Measurements from ENCODE around the gene ALOXE3.

ALOXE3 gene

DNA sequence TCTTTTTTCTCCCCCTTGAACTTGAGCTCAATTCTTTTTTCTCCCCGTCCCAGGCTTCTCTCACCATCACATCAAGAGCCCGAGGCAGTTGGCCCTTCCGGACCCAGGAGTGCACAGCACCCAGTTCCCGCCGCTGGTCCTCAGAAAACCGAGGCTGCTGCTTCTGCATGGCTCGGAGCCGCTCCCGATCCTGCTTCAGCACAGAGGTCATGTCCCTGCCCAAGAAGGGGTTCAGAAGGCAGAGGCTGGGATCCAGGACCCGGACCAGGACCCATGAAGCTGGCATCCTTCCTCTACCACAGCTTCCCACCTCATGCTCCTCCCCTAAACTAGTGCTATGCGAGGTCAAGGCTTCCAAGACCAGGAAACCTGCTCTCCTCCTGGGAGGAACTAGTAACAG is 23.4 kb upstream of the ALOXE3 start:
- DNase-seq = no peak

DNA sequence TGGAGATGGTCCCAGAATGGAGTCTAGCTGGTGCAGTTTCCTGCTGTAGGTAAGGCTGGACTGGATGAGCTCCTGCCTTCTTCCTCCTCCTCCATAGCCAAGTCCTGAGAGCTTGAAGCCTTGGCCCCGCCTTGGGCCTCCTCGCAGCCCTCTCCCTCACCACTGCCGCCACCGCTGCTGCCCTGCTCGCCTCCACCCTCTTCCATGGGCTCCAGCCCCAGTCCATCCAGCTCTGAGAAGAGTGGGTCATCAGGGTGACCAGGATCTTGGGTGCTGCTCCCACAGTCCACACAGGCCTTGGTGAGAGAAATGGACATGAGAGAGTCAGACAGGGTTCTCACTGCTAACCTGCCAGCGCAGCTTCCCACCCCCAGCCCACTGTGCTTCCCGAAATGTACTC is 22.7 kb upstream of the ALOXE3 start:
- no peak for DNase-seq

DNA sequence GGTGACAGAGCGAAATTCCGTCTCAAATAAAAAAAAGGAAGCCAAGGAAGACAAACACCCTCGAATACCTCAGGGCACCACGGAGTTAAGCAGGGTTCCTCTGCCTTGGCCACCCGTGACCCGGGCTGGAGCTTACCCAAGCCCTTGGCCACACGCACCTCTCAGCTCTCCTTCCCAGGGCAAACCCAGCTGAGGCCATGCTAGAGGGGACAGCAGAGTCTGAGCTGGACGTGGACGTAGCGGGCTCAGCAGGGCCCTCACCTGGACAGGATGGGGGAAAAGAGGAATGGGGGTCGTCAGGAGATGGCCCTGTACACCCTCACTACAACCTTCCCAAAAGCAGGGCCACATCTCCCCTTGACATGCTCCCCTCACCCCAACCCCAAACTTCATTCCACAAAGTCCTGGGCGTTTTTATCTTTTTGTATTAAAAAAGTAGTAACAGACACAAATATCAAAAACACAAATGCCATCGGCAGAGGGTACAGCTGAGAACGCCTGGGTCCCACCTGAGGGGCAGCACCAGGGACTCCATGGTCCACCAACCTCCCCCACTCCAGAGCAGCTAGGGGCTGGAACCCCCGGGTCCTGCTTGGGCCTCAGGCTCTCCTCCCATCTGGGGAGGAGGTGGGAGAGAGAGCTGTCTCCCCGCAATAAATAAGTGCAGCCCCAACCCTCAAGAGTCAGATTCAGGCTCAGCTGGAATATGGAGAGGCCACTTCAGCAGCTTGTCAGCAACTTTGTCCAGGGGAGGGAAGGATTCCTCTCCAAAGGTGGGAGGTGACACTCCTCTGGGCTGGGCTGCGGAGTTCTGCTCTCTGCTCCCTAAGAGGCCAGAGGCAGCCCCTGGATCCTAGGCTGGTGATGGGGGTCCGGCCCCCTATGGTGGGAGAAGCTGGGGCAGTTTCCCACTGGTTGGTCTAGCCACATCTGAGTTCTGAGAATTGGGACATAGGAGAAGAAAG is 22.0 kb upstream of the ALOXE3 start:
- DNase-seq = no peak

DNA sequence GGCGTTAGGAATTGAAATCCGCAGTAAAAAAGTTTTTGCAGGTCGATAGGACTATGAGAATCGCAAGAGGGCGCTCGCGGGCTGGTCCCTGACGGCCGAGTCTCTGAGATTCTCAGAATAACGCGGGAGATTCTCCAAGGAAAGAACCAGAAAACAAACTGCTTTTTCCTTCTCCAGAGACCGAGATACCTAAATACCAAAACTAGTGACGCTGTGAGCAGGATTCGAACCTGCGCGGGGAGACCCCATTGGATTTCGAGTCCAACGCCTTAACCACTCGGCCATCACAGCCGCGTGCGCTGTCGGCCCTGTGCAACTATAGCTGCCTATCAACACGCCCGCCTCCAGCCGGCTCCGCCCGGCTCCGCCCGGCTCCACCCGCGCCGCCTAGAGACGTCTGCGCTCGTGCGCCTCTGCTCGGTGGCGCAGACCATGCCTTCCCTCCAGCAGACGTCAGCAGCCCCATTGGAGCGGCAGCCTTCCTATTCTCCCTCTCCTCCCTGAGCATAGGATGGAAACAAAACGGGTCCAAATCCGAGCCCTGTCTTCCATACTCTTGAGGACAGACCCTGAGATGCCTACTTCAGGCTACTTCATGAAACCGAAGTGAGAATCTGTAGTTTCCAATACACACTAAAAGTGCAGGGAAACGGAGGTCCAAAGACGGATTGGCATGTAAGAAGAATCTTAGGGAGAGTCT is 20.5 kb upstream of the ALOXE3 start:
- DNase-seq = peak; percentile 96

DNA sequence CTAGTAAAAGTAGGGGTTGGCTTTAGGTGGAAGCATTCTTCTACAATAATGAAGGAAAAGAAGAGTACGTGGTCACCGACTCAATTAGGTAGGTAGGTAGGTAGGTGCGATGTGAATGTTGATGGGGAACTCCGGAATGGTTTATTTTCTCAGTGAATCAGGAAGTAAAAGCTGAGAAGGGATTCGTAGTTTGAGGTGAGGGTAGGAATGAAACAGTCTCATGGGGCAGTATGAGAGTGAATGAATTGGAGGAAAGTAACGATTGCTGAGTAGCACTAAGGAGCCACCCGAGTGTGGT is 20.0 kb upstream of the ALOXE3 start:
- DNase-seq = no peak

DNA sequence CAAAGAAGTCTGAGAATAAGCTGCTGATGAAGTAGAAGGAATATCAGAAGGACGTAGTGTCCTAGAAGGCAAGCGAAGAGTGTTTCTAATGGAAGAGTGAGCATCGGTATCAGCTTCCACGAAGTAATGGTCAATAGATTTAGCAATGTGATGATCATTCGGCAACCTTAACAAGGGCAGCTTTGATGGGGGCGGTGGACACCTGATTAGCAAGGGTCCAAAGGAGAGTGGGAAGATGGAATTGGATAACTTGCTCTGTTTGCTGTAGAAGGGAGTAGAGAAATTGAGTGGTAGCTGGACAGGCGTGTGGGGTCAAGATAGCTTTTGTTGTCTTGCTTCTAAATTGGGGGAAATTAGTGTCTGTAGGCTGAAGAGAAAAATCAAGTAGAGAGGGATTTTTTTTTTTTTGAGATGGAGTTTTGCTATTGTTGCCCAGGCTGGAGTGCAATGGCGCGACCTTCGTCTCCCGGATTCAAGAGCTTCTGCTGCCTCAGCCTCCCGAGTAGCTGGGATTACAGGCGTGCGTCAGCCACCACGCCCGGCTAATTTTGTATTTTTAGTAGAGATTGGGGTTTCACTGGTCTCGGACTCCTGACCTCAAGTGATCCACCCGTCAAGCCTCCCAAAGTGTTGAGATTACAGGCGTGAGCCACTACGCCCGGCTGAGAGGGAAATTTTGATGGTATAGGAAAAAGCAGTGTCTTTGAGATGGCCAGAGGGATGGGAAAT is 19.5 kb upstream of the ALOXE3 start:
- no peak for DNase-seq

DNA sequence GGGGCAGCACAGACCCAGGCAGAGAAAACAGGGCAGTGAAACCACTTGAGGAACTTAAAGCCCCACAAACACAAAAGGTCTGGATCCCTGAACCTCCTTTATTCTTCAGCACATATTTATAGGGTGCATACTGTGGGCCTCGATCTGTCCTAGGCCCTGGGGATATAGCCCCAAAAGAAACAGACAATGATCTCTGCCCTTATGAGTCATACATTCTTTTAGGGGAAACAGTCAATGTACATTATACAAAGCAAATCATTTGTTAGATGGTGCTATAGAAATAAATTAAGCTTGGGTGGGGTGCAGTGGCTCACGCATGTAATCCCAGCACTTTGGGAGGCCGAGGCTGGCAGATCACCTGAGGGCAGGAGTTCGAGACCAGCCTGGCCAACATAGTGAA is 15.6 kb upstream of the ALOXE3 start:
- no peak for DNase-seq

DNA sequence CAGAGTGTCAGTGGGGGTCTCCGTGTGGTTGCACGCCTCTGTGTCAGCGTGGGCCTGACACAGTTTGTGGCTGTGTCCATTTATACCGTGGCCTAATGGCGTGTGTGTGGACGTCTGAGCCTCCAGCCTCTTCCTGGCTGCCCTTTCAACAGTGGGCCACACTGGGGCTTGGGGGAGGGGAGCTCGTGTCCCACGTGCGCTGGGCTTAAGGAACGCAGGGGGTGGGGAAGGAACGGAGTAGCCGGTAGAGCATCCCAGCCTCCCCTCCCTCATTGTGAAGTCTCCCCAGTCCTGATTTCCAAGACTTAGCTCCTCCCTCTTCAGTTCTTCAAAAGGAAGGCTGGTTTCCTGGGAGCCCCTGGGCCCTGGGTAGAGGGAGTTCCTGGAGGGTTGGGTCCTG is 15.1 kb upstream of the ALOXE3 start:
- DNase-seq = no peak

DNA sequence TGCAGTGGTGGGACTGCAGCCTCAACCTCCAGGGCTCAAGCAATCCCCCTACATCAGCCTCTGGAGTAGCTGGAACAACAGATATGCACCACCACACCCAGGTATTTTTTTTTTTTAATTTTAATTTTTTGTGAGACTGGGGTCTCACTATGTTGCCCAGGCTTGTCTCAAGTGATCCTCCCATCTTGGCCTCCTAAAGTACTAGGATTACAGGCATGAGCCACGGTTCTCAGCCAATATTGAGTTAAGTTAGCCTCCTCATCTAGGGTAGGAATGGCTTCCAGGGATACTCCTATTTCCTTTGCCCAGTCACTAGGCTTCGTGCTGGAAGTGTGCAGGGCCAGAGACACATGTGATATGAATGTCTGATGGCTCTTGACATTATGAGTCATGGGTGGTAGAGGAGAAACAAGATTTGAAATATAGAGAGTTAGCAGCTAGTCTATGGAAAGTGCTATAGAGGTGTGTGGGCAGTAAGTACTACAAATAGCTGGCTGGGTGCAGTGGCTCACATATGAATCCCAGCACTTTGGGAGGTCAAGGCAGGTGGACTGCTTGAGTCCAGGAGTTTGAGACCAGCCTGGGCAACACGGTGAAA is 13.6 kb upstream of the ALOXE3 start:
- no peak for DNase-seq

DNA sequence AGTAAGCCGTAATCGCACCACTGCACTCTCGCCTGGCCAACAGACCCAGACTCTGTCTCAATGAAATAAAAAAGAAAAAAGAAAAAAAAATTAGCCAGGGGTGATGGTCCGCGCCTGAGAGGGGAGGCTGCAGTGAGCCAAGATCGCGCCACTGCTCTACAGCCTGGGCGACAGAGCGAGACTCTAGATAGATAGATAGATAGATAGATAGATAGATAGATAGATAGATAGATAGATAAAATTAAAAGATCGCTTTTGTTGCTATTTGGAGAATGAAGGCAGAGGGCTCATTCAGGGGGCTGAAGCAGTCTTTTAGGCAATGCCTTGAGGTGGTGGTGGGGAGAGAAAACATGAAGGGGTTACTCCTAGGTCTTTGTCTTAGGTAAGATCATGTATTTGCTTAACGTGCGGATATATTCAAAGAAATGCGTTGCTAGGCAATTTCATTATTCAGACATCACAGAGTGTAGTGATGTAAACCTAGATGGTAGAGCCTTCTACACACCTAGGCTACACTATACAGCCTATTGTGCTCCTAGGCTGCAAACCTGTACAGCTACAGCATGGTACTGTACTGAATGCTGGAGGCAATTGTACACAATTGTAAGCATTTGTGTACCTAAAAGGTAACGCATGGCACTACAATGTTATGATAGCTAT is 9.9 kb upstream of the ALOXE3 start:
- no peak for DNase-seq

DNA sequence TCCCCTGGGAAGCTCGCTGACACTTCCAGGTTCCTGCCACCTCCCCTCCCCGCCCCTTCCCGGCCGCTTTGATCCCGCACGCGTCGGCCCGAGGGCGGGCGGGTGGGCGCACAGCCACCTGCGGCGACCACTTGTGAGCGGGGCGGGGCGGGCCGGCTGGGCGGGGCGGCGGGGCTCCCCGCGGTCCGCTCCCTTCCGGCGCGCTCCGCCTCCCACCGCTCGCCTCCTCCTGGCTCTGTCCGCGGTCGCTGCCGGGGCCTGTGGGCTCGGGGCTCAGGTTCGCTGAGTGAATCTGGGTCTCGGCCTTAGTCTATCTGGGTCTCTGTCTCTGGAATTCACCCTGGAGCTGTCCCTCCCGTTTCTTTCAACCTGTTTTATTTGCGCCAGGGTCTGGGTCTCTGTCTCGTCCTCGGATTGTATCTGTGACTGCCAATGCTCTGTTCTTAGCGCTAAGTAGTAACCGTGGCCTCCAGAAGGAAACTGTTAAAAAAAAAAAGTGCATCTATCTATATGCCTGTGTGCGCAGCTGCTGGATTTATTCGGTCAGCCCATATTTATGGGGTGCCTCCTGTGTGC is 8.3 kb upstream of the ALOXE3 start:
- peak; percentile 53 to 56 for DNase-seq

DNA sequence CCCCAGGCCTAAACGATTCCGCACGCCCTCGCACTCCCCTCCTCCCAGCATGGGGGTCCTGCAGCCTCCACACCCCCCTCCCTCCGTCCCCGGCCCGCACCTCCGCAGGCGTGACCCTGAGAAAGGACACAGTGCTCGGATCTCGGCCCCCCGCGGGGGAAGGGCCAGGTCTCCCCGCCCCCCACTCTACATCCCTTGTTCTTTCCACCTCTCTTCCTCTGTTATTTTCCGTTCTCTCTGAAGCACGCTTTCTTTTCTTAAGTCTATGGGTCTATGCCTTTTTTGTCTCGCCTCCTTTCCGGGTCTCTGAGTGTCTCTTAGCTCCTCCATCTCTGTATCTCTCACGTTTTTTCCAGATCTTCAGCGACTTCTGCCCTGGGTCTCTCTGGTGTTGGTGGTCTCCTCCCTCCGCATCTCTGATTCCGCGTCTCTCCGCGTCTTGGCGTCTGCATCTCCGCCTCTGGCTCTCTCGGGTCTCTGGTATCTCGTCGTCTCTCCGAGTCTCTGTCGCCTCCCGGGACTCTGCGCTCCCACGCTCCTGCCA is 7.7 kb upstream of the ALOXE3 start:
- no peak for DNase-seq

DNA sequence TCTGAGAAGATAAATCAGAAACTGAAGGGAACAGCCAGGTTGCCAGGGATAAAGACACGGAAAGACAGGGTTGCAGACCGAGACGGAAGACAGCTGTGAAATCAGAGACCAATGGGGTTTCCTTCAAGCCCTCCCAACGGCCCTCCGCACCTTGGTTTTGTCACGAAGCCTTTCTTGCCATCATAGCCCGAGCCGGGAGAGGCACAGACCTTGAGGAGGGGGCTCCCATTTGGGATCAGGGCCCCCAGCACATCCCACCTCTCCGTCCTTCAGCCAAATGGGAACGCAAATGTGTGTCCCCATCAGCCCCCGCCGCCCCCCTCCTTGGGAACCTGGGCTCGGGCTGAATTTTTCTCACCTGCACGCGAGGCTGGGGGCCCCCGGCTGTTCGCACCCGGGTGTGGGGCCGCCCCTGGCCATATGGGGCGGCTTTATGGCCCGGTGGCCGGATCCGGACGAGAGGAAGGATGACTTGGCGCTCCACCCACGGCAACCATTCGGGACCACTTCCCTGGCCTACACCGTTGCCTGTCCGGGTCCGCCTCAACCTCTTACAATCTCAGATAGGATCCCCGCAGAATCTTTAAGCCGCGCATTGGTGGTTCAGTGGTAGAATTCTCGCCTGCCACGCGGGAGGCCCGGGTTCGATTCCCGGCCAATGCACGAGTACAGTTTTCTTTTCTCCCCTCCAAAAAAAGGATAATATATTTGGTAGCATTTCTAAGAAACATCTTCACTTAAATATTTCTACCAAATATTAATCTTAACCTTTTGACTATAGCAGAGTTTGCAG is 7.0 kb upstream of the ALOXE3 start:
- DNase-seq = peak; percentile 88 to 92

DNA sequence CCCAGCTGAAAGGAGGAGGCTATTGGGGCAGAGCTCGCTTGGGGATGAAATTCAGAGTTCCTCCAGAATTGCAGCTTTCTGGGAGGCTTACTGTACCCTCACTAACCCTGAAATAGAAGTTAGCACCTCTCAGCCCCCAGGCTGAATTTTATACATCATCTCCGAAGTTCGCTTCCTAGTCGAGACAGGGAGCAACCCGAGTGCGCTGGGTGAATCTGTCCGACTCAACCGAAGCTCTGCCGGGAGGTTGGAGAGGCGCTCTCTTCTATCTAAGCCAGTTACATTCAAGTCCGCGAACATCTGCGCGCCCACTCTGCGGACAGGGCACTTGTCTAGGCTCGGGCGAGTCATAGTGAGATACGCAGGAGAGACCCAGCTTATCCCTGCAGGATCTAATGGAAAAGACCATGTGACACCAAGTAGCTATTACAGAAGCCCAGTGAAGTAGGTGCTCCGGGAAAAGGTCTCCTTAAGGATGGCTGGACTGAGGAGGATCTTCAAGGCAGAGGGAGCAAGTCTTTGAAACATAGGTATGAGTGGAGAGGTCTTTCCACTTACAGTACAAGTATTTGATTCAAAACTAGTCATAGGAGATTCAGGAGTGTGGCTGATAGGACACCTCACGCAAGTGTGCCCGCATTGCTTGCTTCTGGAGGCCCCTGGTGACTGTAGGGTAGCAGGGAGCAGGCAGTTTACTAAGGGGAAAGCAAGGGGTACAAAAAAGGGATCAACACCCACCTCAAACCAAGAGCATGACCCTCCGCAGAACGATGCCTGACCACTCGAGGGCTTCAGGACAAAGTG is 6.2 kb upstream of the ALOXE3 start:
- DNase-seq = no peak

DNA sequence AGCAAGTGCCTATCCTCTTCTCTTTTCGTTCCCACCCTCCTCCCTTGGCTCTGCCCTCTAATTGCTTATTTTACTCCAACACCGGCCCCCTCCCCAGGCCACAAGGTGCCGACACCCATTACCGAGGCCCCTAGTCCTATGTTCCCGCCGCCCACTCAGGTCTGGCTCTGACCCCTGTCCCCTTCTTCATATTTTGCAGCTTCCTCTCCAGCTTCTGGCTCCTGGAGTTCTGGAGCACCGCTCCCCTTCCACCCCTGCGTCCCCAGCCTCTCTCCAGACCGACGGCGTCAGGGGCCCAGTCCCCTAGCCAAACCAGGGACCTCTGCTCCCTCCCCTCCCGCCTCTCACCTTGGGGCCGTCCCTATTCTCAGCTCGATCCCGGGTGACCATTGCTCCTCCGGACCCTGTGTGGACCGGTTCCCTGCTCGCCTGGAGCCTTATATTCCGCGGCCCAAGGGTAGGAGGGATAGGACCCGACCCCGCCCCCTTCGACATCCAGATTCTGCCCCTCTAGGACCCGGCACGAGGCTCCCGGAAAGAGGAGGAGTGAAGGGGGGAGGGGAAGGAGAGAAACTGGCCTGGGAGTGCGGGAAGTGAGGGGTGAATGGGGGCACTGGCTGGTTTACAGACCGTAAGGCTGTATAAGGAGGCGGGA is 5.5 kb upstream of the ALOXE3 start, which contains the start of gene HES7:
HES7 (minus strand) TSS at position 412 of the 655 bp plus-strand sequence; CDS start at position 390, 22 bp downstream.
- DNase-seq = no peak

DNA sequence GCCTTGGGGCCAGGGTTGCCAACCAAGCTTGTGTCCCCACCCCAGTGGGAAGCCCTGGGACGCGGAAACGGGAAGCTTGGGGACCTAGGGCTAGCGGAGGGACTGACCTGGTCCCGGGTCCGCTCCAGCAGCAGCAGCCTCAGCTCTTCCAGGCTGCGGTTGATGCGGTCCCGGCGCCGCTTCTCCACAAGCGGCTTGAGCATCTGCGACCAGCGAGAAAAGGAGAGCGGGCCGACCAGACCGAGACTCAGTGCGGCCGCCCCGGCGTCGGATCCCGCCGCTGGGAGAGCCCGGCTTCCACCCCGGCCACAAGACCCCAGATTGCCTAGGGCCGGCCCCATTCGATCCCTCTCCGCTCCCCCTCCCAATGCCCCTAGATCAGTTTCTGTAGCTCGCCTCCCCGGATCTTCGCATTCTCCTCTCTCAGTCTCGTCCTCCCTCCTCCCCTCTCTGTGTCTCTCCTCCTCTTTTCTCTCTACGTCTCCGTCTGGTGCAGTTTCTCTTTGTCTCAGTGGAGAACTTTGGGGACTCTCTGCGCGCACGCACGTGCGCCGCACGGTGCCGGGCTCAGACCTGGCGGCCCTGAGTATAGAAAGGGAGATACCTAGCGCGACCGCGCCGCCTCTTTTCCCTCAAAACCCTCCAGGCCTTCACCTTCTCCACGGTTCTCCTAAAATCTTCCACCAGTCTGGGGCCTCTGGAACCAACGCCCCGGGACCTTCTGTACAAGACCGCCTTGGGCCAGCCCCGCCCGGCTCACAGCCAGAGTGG is 4.8 kb upstream of the ALOXE3 start:
- DNase-seq = peak in 1 of 2 donors; percentile 55

DNA sequence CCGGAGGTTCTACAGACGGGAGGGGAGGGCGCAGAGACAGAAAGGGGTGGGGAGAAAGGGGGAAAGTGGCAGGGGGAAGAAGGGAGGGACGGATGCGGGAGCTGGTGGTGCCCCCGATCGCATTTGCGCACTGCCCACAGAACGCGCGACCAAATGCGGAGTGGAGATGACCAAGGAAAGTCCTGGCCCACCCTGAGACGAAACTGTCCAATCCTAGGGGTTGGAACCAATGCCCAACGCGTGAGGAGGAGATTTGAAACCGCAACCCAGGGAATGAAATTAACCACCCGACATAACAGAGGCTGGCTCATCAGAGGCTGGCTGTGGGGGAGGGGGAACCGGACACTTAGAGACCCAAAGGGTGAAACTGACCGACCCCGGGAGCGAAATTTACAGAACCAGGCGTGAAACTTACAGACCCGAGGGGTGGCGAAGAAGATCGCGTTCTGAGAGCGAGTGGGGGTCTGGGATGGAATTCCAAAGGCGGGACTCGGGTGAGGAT is 4.2 kb upstream of the ALOXE3 start:
- no peak for DNase-seq

DNA sequence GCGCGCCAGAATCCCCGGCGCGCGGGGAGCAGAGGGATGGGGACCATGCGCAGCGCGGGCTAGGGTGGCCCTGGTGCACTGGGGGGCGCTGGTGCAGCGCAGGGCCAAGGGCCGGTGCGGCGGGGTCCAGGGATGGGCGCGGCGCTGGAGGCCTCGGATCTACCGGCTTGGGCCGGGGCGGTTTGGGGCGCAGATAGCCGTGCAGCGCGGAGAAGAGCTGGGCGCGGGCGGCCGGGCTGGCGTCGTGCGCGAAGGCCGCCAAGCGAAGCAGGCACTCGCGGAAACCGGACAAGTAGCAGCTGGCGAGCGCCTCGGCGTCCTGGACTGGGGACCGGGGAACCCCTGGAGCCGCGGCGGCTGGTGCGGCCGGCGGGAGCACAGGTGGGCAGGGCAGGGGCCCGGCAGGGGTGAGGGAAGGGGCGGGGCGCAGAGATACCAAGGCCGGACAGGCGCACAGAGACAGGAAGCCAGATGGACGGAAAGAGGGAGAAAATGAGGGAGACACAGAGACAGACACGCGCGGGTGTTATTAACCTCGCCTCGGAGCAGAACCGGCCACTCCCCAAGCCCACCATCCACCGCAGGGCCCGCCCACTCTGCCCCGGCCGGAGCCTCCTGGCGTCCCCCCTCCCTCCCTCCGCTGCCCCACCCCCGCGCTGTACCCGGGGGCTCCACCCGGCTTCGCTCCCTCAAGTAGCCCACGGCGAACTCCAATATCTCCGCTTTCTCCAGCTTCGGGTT is 3.5 kb upstream of the ALOXE3 start:
- DNase-seq = peak; percentile 49 to 51

Measured in CD4-positive, alpha-beta T cell treated with Interleukin-1 beta for 1 hour (primary cell).